ENCODE measurements around the gene FMNL2.

The FMNL2 gene

GRCh38 chr2:152615177-152615576, 280.2 kb downstream of the FMNL2 start:
- Histone ChIP-seq H3K9me2 (replicated peaks; ENCODE audit: insufficient read depth, low read length) (no peaks in the 10 kb centered on the region), H2AFZ (ENCODE audit: low read depth, low read length, severe bottlenecking) (no peak overlapping the region), H3K4me2 (ENCODE audit: low read depth, low read length, poor library complexity, severe bottlenecking) (no peak overlapping the region), H3K4me3 (ENCODE audit: insufficient read depth, low read length, poor library complexity, severe bottlenecking) (no peak overlapping the region), H4K20me1 (ENCODE audit: low read depth, low read length) (no peaks in the 10 kb centered on the region), H3K9me3 (ENCODE audit: insufficient read depth, low read length) (no peaks in the 10 kb centered on the region), H3F3A (ENCODE audit: insufficient read depth) (no peaks in the 10 kb centered on the region), H3K27me3 (ENCODE audit: low read length) (no peaks in the 10 kb centered on the region), H3K27ac (ENCODE audit: low read depth, low read length) (no peak overlapping the region), H3K36me3 (ENCODE audit: low read length) (no peaks in the 10 kb centered on the region), H3K79me2 (ENCODE audit: insufficient read depth, low read length) (no peaks in the 10 kb centered on the region), H3K9ac (ENCODE audit: low read length) (no peak overlapping the region)
- no peak for TF ChIP-seq EZH2phosphoT487 (conservative IDR thresholded peaks at IDR 0.05; ENCODE audit: low read length)
- no peak for TF ChIP-seq CTCF (IDR thresholded peaks at IDR 0.05; ENCODE audit: insufficient read depth, low read length, poor library complexity, severe bottlenecking)

- Histone ChIP-seq H4K20me1 (ENCODE audit: low read depth, low read length) (no peaks in the 10 kb centered on the region), H3K4me3 (ENCODE audit: insufficient read depth, low read length, poor library complexity, severe bottlenecking) (no peak overlapping the region), H3K27ac (ENCODE audit: low read depth, low read length) (no peak overlapping the region), H3K9ac (ENCODE audit: low read length) (no peak overlapping the region), H3K36me3 (ENCODE audit: low read length) (no peaks in the 10 kb centered on the region), H3F3A (ENCODE audit: insufficient read depth) (no peaks in the 10 kb centered on the region), H3K79me2 (ENCODE audit: insufficient read depth, low read length) (no peaks in the 10 kb centered on the region), H3K9me2 (replicated peaks; ENCODE audit: insufficient read depth, low read length) (no peaks in the 10 kb centered on the region), H3K4me2 (ENCODE audit: low read depth, low read length, poor library complexity, severe bottlenecking) (no peak overlapping the region), H3K9me3 (ENCODE audit: insufficient read depth, low read length) (no peaks in the 10 kb centered on the region), H3K27me3 (ENCODE audit: low read length) (no peaks in the 10 kb centered on the region), H2AFZ (ENCODE audit: low read depth, low read length, severe bottlenecking) (no peak overlapping the region)
- TF ChIP-seq CTCF (IDR thresholded peaks at IDR 0.05; ENCODE audit: insufficient read depth, low read length, poor library complexity, severe bottlenecking), result no peak
- TF ChIP-seq EZH2phosphoT487 (conservative IDR thresholded peaks at IDR 0.05; ENCODE audit: low read length), result no peak
These were observed 282.6 kb downstream of the FMNL2 start for GRCh38 chr2:152617456-152618192.

GRCh38 chr2:152618193-152618564, 283.2 kb downstream of the FMNL2 start:
- TF ChIP-seq EZH2phosphoT487 (conservative IDR thresholded peaks at IDR 0.05; ENCODE audit: low read length) (no peak), CTCF (IDR thresholded peaks at IDR 0.05; ENCODE audit: insufficient read depth, low read length, poor library complexity, severe bottlenecking) (no peak)
- H2AFZ ChIP-seq (ENCODE audit: low read depth, low read length, severe bottlenecking), result no peak overlapping the region
- no peaks in the 10 kb centered on the region for H3K27me3 ChIP-seq (ENCODE audit: low read length)
- H3K79me2 ChIP-seq (ENCODE audit: insufficient read depth, low read length), result no peaks in the 10 kb centered on the region
- no peak overlapping the region for H3K9ac ChIP-seq (ENCODE audit: low read length)
- no peaks in the 10 kb centered on the region for H3K9me3 ChIP-seq (ENCODE audit: insufficient read depth, low read length)
- no peaks in the 10 kb centered on the region for H3K36me3 ChIP-seq (ENCODE audit: low read length)
- no peaks in the 10 kb centered on the region for H3F3A ChIP-seq (ENCODE audit: insufficient read depth)
- no peak overlapping the region for H3K4me3 ChIP-seq (ENCODE audit: insufficient read depth, low read length, poor library complexity, severe bottlenecking)
- no peak overlapping the region for H3K4me2 ChIP-seq (ENCODE audit: low read depth, low read length, poor library complexity, severe bottlenecking)
- H4K20me1 ChIP-seq (ENCODE audit: low read depth, low read length), result no peaks in the 10 kb centered on the region
- H3K9me2 ChIP-seq (replicated peaks; ENCODE audit: insufficient read depth, low read length), result no peaks in the 10 kb centered on the region
- no peak overlapping the region for H3K27ac ChIP-seq (ENCODE audit: low read depth, low read length)

All from SU-DHL-6 (cell line).